Ascending aorta (tissue), 2 donors: ENCODE results near the gene IL17RA. TPM values are rescaled to one million over a fixed set of nuclear protein-coding genes. Genes with fewer than 3 reads are reported as not detected.

ENCODE experiments used
- DNase-seq, 2 donors: peaks; one replicate each; pipeline ENCODE4 v3.0.0-alpha.2; 2019; ENCODE audit warnings: low spot score in 2 of 2
- H3K27ac ChIP-seq, 2 donors: fragments of 200-600 bp; sonication (generic); one replicate each; pipeline ENCODE4 v1.5.1; 2016 to 2017; ENCODE audit warnings: mild to moderate bottlenecking in 1 of 2
- H3K27me3 ChIP-seq: fragments of 200-600 bp; sonication (generic); one replicate; pipeline ENCODE4 v1.5.1; 2017
- H3K36me3 ChIP-seq, 2 donors: fragments of 200-600 bp; sonication (generic); one replicate each; pipeline ENCODE4 v1.5.1; 2016
- H3K4me1 ChIP-seq, 2 donors: fragments of 200-600 bp; sonication (generic); one replicate each; pipeline ENCODE4 v1.5.1; 2016 to 2017; ENCODE audit warnings: mild to moderate bottlenecking in 1 of 2
- H3K4me3 ChIP-seq, 2 donors: fragments of 200-600 bp; sonication (generic); one replicate each; pipeline ENCODE4 v1.5.1; 2016 to 2017; ENCODE audit warnings: mild to moderate bottlenecking in 1 of 2
- H3K9me3 ChIP-seq, 2 donors: fragments of 200-600 bp; sonication (generic); one replicate each; pipeline ENCODE4 v1.5.1; 2016
- intact Hi-C: fragments of 100-400 bp; cut with DNase I; formaldehyde crosslinking; loops from one replicate; pipeline ENCODE4 v1.15.1; 2023
- total RNA-seq: library from RNA; depleted of rRNA; stranded (reverse); fragments of >200 nt; gene quantifications from one replicate; pipeline ENCODE4 v1.1.0, GENCODE V29; 2016
- TF ChIP-seq, protein P1 (sequence below), 3 experiments: fragments of 200-600 bp in 2 of 3; fragments of 450-650 bp in 1 of 3; sonication (generic) in 2 of 3; IDR thresholded peaks; one replicate each; pipeline ENCODE4 v1.5.1; 2016 to 2019; ENCODE audit warnings: antibody characterized with exemption in 3 of 3, mild to moderate bottlenecking in 1 of 3, moderate library complexity in 1 of 3

Gene IL17RA
- total RNA-seq, 1 donor from 2014 or later: 84.1 TPM

DNA sequence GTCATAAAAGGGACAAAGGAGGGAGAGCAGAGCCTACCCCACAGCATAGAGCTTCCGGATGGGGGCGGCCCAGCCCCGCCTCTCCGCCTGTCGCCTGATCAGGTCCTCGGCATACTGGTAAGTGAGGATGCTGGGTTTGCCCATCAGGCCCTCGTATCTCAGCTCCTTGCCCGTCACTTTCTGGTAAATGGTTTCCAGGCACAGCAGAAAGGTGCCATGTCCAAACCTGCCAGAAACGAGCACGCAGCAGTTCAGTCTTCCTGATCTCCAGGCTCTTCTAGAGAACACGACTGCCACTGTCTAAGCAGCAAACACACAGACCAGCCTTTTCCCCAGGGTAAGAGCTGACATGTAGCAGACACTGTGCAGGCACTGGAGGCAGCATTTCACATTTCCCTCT is 53.7 kb downstream of the IL17RA start:
- Histone ChIP-seq H3K27me3 (no peaks in the 10 kb centered on the region), H3K4me1 (no peaks in the 10 kb centered on the region), H3K36me3 (peaks cover 55 to 63% of the 10 kb centered on the region in 2 donors), H3K9me3 (no peaks in the 10 kb centered on the region), H3K4me3 (no peak overlapping the region), H3K27ac (no peak overlapping the region)
- TF ChIP-seq, protein P1, sequence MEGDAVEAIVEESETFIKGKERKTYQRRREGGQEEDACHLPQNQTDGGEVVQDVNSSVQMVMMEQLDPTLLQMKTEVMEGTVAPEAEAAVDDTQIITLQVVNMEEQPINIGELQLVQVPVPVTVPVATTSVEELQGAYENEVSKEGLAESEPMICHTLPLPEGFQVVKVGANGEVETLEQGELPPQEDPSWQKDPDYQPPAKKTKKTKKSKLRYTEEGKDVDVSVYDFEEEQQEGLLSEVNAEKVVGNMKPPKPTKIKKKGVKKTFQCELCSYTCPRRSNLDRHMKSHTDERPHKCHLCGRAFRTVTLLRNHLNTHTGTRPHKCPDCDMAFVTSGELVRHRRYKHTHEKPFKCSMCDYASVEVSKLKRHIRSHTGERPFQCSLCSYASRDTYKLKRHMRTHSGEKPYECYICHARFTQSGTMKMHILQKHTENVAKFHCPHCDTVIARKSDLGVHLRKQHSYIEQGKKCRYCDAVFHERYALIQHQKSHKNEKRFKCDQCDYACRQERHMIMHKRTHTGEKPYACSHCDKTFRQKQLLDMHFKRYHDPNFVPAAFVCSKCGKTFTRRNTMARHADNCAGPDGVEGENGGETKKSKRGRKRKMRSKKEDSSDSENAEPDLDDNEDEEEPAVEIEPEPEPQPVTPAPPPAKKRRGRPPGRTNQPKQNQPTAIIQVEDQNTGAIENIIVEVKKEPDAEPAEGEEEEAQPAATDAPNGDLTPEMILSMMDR (IDR thresholded peaks at IDR 0.05): no peak
- DNase-seq: no peak
- intact Hi-C loops: no loop called here

DNA sequence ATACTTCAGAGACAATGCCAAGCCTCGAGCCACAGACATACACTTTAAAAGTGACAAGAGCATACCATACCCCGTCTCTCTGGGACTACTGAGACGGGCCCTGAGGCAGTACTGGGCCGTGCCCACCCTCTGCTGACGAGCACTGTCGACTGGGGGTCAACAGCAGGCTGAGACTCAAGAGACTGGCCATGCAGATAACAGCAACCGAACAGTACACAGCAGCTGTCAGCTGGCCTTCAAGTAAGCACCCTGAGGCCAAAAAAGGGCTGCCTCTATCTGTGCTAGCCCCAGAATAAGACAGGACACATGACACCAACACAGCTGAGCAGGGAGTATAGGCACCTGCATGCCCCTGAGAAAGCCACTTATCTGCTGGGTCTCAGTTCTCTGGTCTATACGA is 55.2 kb downstream of the IL17RA start:
- TF ChIP-seq, protein P1 (IDR thresholded peaks at IDR 0.05): no peak
- Histone ChIP-seq H3K4me3 (no peak overlapping the region), H3K9me3 (no peaks in the 10 kb centered on the region), H3K4me1 (no peaks in the 10 kb centered on the region), H3K27ac (no peak overlapping the region), H3K27me3 (no peaks in the 10 kb centered on the region), H3K36me3 (peaks cover 68 to 76% of the 10 kb centered on the region in 2 donors)
- DNase-seq: no peak
- intact Hi-C loops: no loop called here

DNA sequence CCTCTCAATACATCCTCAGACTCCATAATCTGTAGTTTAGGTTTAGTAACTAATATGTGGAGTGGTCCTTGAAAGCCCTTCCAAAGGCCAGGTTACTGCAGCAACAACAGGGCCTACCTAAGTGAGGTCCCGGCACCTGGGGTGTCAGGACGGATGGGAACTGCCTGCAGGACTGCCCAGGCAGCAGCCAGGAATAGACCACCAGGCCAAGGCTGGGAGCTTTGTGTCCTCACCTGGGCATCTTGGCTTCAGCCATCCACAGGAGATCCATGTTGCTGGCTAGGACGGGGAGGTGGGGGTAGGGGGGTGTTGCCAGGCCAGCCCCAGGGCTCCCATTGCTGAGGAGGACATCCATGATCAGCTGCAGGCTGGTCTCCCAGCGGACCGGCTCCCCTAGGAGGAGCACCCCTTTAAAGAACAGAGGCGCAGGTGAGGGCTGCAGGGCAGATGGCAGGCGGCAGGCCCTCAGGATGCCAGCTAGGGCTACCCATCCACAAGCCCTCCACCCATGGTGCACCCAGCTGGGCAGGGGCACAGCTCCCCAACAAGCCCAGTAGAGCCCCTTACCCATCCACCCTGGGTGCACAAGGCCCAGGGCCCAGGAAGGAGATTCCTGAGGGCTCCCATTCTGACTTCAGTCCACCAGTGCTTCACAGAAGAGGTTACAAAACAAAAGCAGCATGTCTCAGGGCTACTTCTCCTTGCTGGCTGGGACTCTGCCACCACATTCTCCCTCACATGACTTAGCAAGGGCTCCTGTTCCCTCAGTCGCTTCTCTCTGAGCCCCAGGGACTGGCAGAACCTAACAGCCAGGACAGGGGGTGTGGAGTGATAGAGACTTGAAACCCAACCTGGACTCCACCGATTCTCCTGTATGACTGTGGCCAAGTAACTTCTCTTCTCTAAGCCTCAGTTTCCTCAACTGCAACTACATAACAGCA is 56.3 kb downstream of the IL17RA start:
- Histone ChIP-seq H3K36me3 (peaks cover 71 to 73% of the 10 kb centered on the region in 2 donors), H3K4me3 (no peak overlapping the region), H3K27me3 (no peaks in the 10 kb centered on the region), H3K27ac (no peak overlapping the region), H3K4me1 (no peaks in the 10 kb centered on the region), H3K9me3 (no peaks in the 10 kb centered on the region)
- TF ChIP-seq, protein P1 (IDR thresholded peaks at IDR 0.05): no peak
- intact Hi-C loops: no loop called here
- no peak for DNase-seq

DNA sequence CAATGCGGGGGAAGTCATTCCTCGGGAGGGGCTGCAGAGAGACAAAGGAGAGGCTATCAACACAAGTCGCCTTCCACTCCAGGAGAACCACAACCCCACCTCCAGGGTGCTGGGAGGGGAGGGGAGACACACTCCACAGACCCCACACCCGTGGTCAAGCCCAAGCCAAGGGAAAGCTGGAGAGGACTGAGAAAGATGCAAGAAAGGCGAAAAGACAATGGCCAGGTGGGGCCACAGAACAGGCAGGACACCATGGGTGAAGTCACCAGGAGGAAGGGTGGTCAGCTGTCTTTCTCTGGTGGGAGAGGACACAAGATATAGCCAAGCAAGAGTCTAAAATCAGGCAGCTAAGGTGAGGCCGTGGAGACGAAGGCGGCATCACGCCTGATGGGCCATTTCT is 58.3 kb downstream of the IL17RA start:
- Histone ChIP-seq H3K4me3 (no peak overlapping the region), H3K36me3 (peaks cover 61 to 64% of the 10 kb centered on the region in 2 donors), H3K27me3 (no peaks in the 10 kb centered on the region), H3K9me3 (no peaks in the 10 kb centered on the region), H3K27ac (no peak overlapping the region), H3K4me1 (no peaks in the 10 kb centered on the region)
- no peak for DNase-seq
- intact Hi-C loops: no loop called here
- TF ChIP-seq, protein P1 (IDR thresholded peaks at IDR 0.05): no peak

DNA sequence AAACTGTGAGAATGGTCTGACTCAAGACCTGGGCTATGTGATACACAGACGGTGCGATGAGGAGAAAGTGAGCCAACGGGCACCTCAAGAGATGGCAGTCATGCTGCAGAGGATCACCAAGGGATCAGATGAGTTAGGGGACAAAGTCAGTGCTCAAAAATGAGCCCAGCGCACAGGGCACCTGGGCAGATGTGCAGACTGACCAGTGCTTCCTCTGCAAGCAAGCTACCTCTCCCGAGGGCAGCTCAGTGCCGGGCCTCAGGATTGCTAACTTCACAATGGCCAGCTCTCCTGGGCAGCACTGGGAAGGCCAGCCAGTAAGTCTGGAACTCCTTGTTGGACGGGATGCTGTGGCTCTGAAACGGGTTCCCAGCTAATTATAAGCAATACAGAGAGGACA is 59.0 kb downstream of the IL17RA start:
- no peaks in the 10 kb centered on the region for H3K27me3 ChIP-seq
- intact Hi-C loops: no loop called here
- H3K4me1 ChIP-seq: no peaks in the 10 kb centered on the region
- DNase-seq: no peak
- H3K9me3 ChIP-seq: no peaks in the 10 kb centered on the region
- TF ChIP-seq, protein P1 (IDR thresholded peaks at IDR 0.05): no peak
- H3K36me3 ChIP-seq: peaks cover 57 to 65% of the 10 kb centered on the region in 2 donors
- H3K27ac ChIP-seq: no peak overlapping the region
- H3K4me3 ChIP-seq: no peak overlapping the region
